Measurements from ENCODE around the gene ANKRD18A. TPM values are rescaled to one million over a fixed set of nuclear protein-coding genes. Genes with fewer than 3 reads are reported as not detected.

The ANKRD18A gene
- polyA plus RNA-seq, 1 experiment: not detected

- no peak for DNase-seq (ENCODE audit: low read depth)
- TF ChIP-seq, protein P1, sequence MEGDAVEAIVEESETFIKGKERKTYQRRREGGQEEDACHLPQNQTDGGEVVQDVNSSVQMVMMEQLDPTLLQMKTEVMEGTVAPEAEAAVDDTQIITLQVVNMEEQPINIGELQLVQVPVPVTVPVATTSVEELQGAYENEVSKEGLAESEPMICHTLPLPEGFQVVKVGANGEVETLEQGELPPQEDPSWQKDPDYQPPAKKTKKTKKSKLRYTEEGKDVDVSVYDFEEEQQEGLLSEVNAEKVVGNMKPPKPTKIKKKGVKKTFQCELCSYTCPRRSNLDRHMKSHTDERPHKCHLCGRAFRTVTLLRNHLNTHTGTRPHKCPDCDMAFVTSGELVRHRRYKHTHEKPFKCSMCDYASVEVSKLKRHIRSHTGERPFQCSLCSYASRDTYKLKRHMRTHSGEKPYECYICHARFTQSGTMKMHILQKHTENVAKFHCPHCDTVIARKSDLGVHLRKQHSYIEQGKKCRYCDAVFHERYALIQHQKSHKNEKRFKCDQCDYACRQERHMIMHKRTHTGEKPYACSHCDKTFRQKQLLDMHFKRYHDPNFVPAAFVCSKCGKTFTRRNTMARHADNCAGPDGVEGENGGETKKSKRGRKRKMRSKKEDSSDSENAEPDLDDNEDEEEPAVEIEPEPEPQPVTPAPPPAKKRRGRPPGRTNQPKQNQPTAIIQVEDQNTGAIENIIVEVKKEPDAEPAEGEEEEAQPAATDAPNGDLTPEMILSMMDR (IDR thresholded peaks at IDR 0.05; ENCODE audit: insufficient read depth, low read depth, low read length): no peak
- CTCF ChIA-PET: no interaction called here
- Histone ChIP-seq H3K4me3 (ENCODE audit: low read depth, low read length) (no peak overlapping the region), H3K27me3 (ENCODE audit: control insufficient read depth, insufficient read depth, low read length) (peaks cover 2% of the 10 kb centered on the region; the same call in 1 of the 2 replicates), H3K36me3 (ENCODE audit: control insufficient read depth, insufficient read depth, low read length) (no peaks in the 10 kb centered on the region)
- POLR2A ChIA-PET: no interaction called here
Measured at GRCh38 chr9:38629511-38629910, 9.1 kb upstream of the ANKRD18A start.

- POLR2A ChIA-PET: no interaction called here
Measured at GRCh38 chr9:38626006-38626405, 5.6 kb upstream of the ANKRD18A start.

DNA sequence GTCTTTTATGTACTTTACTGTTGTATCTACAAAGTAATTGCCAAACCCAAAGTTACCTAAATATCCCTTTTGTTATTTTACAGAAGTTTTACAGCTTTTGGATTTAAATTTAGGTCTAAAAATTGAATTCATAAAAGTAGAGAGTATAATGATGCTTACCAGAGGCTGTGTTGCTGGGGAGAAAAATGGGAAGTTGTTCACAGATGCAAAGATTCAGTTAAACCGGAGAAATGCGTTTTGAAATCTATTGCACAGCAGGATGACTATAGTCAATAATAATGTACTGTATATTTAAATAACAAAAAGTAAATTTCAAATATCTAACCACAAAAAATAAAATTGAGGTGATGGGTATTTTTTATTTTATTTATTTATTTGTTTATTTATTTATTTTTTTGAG lies 2.6 kb upstream of the ANKRD18A start:
- Histone ChIP-seq H3K27me3 (ENCODE audit: control insufficient read depth, insufficient read depth, low read length) (peaks cover 26% of the 10 kb centered on the region), H3K36me3 (ENCODE audit: control insufficient read depth, insufficient read depth, low read length) (no peaks in the 10 kb centered on the region), H3K4me3 (ENCODE audit: low read depth, low read length) (no peak overlapping the region)
- ChIA-PET CTCF (no interaction called here), POLR2A (no interaction called here)
- no peak for DNase-seq (ENCODE audit: low read depth)
- TF ChIP-seq, protein P1 (IDR thresholded peaks at IDR 0.05; ENCODE audit: insufficient read depth, low read depth, low read length): no peak

More at GRCh38 chr9:38626006-38626405, 5.6 kb upstream of the ANKRD18A start:
- CTCF ChIA-PET: no interaction called here
- TF ChIP-seq, protein P1 (IDR thresholded peaks at IDR 0.05; ENCODE audit: insufficient read depth, low read depth, low read length): no peak
- DNase-seq (ENCODE audit: low read depth): no peak
- Histone ChIP-seq H3K4me3 (ENCODE audit: low read depth, low read length) (no peak overlapping the region), H3K36me3 (ENCODE audit: control insufficient read depth, insufficient read depth, low read length) (no peaks in the 10 kb centered on the region), H3K27me3 (ENCODE audit: control insufficient read depth, insufficient read depth, low read length) (peaks cover 14% of the 10 kb centered on the region)

- TF ChIP-seq, protein P1 (IDR thresholded peaks at IDR 0.05; ENCODE audit: insufficient read depth, low read depth, low read length): no peak
- POLR2A ChIA-PET: no interaction called here
- H3K36me3 ChIP-seq (ENCODE audit: control insufficient read depth, insufficient read depth, low read length): no peaks in the 10 kb centered on the region
- DNase-seq (ENCODE audit: low read depth): no peak
- H3K4me3 ChIP-seq (ENCODE audit: low read depth, low read length): no peak overlapping the region
- CTCF ChIA-PET: interaction anchor here (1.6 kb wide), 1 partner anchor 48 kb away, joined by 3 read pairs; no protein-coding TSS in a partner anchor
- H3K27me3 ChIP-seq (ENCODE audit: control insufficient read depth, insufficient read depth, low read length): peaks cover 26% of the 10 kb centered on the region
Measured at GRCh38 chr9:38622288-38622674, 1.9 kb upstream of the ANKRD18A start.

- peaks cover 24% of the 10 kb centered on the region for H3K27me3 ChIP-seq (ENCODE audit: control insufficient read depth, insufficient read depth, low read length)
- H3K36me3 ChIP-seq (ENCODE audit: control insufficient read depth, insufficient read depth, low read length): no peaks in the 10 kb centered on the region
- ChIA-PET POLR2A (no interaction called here), CTCF (interaction anchor here (1.6 kb wide), 1 partner anchor 49 kb away, joined by 3 read pairs; no protein-coding TSS in a partner anchor)
- DNase-seq (ENCODE audit: low read depth): no peak
- H3K4me3 ChIP-seq (ENCODE audit: low read depth, low read length): no peak overlapping the region
- TF ChIP-seq, protein P1 (IDR thresholded peaks at IDR 0.05; ENCODE audit: insufficient read depth, low read depth, low read length): no peak
Measured at GRCh38 chr9:38621434-38622287, 1.3 kb upstream of the ANKRD18A start.

Data from BJ (cell line).